T-helper 2 cell treated with Interferon-gamma antibody and Interleukin-4, amounts not matched to agents 5 μg/mL and 100 μg/mL, for 36 hours (primary cell): Measurements from ENCODE around the gene DNASE2B.
"Not testable (repeated sequence)": the region's sequence is repeated elsewhere in the genome, so short reads cannot be mapped to it uniquely, and the experiment has no call there.

Experiments used
- DNase-seq: peaks from one replicate; pipeline ENCODE4 v3.0.0; 2021; ENCODE audit warnings: low spot score
- H3K27ac Mint-ChIP-seq: one replicate; pipeline ENCODE4 v1.8.0; 2021; ENCODE audit warnings: mild to moderate bottlenecking, mixed read lengths
- H3K27me3 Mint-ChIP-seq: one replicate; pipeline ENCODE4 v1.8.0; 2021; ENCODE audit warnings: low read depth, mixed read lengths
- H3K36me3 Mint-ChIP-seq: one replicate; pipeline ENCODE4 v1.8.0; 2021; ENCODE audit warnings: low read depth, mixed read lengths
- H3K4me1 Mint-ChIP-seq: one replicate; pipeline ENCODE4 v1.8.0; 2021; ENCODE audit warnings: low read depth, mixed read lengths
- H3K4me3 Mint-ChIP-seq: one replicate; pipeline ENCODE4 v1.8.0; 2022; ENCODE audit warnings: mild to moderate bottlenecking, moderate library complexity, mixed read lengths
- H3K9me3 Mint-ChIP-seq: one replicate; pipeline ENCODE4 v1.8.0; 2021; ENCODE audit warnings: mixed read lengths

DNASE2B gene

DNA sequence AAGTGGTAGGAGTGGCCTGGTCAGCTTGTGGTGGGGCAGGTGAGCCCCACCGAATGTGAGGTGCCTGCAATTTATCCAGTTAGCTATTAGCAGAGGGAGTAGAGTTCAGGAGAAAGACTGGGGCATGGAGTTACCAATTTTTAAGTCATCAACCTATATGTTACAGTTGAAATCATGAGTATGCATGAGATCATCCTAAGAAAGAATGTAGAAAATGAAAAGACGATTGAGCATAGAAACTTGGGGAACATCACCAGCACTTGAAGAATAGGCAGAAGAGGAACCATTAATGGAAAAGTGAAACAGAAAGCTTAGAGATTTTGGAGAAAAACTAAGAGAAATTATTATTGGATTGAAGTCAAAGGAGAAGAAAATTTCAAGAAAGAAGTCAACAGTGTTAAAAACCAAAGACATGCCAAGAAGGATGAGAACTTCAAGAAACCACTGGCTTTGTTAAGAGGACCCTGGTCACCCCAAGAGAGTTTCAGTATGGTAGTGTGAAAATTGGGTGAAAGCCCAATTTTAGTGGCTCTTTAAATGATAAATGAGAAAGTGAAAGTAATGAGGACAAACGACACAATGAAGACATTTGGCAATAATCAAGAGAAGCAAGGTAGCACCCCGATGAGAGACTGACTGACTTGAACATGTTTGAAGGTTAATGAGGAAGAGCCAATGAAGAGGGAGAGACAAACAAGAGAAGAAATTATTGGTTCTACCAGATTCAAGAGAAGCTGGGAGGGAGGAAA lies 36.7 kb downstream of the DNASE2B start:
- H3K36me3 Mint-ChIP-seq = no peaks in the 10 kb centered on the region
- peaks cover 5% of the 10 kb centered on the region for H3K4me1 Mint-ChIP-seq
- H3K9me3 Mint-ChIP-seq = peaks cover 5% of the 10 kb centered on the region
- H3K4me3 Mint-ChIP-seq = no peak overlapping the region
- H3K27ac Mint-ChIP-seq = no peak overlapping the region
- no peak for DNase-seq
- peaks cover 3% of the 10 kb centered on the region for H3K27me3 Mint-ChIP-seq

DNA sequence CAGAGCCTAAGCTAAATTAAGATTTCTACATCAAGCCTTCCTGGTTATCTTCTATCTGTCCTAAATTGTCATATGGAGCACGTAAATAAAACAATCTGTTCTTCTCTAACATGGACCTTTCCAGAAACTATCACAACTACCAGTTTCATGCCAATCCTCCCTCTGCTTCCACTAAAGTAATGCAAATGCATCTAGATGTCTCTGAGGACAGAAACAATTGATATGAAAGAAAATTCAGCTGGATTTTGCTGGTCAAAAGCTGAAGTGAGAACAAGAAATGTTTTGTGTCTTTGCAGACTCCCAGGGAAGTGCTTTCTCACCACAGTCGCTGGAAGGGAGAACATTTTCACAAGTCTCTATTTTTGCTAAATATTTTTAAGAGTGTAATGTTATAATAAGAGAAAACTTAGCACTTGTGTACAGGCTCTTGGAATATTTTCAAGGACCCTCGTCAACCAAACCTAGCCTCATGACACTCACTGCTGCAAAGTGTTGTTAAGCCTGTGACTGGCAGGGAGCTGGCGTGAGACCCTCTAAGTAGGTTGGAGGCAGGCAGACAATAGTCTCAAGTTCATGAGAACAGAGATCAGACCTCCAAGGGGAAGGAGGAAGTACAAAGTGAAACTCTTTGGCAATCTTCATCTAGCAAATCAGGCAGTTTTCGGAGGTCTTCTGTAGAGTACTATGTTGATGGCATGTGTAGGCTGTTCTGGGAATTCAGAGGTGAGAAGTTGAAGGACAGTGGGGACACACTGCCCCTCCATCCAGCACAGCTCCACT lies 38.8 kb downstream of the DNASE2B start:
- Mint-ChIP-seq H3K9me3 (no peaks in the 10 kb centered on the region), H3K27ac (no peak overlapping the region), H3K4me3 (no peak overlapping the region), H3K27me3 (peaks cover 4% of the 10 kb centered on the region), H3K4me1 (peaks cover 10% of the 10 kb centered on the region), H3K36me3 (no peaks in the 10 kb centered on the region)
- no peak for DNase-seq

DNA sequence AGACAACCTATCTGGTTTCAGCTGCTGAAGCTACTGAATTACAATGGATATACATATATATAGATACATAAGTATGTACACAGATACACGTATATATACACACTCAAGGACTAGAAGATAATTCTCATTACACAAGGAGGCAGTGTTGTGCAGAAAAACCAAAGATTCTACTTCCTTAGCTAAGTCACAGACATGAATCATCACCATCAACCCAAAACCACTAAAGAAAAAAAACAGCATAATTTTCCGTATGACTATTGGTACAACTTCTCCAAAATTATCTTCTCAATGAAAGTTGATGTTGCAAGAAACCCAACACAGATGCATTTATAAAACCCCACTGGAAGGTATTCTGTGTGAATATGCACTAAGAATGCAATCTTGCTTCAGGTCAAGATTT lies 44.0 kb downstream of the DNASE2B start:
- peaks cover 17% of the 10 kb centered on the region for H3K4me1 Mint-ChIP-seq
- no peaks in the 10 kb centered on the region for H3K36me3 Mint-ChIP-seq
- peaks cover 16% of the 10 kb centered on the region for H3K27me3 Mint-ChIP-seq
- H3K27ac Mint-ChIP-seq = peak overlapping the region; percentile 76
- H3K9me3 Mint-ChIP-seq = peaks cover 9% of the 10 kb centered on the region
- DNase-seq = no peak
- peak overlapping the region; percentile 22 for H3K4me3 Mint-ChIP-seq

DNA sequence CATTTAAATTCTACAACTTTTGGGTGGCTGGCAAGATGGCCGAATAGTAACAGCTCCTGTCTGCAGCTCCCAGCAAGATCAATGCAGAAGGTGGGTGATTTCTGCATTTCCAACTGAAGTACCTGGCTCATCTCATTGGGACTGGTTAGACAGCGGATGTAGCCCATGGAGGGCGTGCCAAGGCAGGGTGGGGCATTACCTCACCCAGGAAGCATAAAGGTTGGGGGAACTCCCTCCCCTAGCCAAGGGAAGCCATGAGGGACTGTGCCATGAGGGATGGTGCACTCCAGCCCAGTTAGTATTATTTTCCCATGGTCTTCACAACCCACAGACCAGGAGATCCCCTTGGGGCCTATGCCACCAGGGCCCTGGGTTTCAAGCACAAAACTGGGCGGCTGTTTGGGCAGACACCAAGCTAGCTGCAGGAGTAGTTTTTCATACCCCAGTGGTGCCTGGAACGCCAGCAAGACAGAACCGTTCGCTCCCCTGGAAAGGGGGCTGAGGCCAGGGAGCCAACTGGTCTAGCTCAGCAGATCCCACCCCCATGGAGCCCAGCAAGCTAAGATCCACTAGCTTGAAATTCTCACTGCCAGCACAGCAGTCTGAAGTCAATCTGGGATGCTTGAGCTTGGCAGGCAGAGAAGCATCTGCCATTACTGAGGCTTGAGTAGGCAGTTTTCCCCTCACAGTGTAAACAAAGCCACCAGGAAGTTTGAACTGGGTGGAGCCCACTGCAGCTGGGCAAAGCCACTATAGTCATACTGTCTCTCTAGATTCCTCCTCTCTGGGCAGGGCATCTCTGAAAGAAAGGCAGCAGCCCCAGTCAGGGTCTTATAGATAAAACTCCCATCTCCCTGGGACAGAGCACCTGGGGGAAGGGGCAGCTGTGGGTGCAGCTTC lies 44.7 kb downstream of the DNASE2B start:
- H3K36me3 Mint-ChIP-seq, H3K9me3 Mint-ChIP-seq, DNase-seq: not testable (repeated sequence)
- Mint-ChIP-seq H3K4me3 (peak overlapping the region; percentile 22), H3K4me1 (peaks cover 17% of the 10 kb centered on the region), H3K27ac (peak overlapping the region; percentile 76), H3K27me3 (peaks cover 16% of the 10 kb centered on the region)

DNA sequence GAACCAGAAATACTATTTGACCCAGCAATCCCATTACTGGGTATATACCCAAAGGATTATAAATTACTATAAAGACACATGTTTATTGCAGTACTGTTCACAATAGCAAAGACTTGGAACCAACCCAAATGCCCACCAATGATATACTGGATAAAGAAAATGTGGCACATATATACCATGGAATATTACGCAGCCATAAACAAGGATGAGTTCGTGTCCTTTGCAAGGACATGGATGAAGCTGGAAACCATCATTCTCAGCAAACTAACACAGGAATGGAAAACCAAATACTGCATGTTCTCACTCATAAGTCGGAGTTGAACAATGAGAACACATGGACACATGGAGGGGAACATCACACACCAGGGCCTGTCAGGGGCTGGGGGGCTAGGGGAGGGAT lies 50.4 kb downstream of the DNASE2B start:
- not testable (repeated sequence) for DNase-seq, H3K4me3 Mint-ChIP-seq, H3K9me3 Mint-ChIP-seq, H3K4me1 Mint-ChIP-seq, H3K27ac Mint-ChIP-seq, H3K36me3 Mint-ChIP-seq
- peaks cover 20% of the 10 kb centered on the region for H3K27me3 Mint-ChIP-seq

DNA sequence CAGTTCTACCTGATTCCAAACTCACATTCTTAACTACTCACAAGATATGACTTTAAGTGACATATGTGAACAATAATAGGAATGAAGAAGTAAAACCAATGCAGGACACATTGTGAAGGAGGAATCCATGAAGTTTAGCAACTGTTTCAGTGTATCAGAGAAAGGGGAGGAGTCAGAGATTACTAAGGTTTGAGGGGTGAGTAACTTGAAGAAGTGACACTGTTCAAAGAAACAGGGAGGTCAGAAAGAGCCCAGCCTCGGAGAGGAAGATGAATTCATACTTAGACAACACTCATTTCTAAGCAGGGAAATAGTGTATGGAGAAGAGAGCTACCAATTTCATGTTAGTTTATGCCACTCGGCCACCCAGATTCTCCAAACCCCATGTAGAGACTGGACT lies 52.6 kb downstream of the DNASE2B start:
- Mint-ChIP-seq H3K36me3 (no peaks in the 10 kb centered on the region), H3K27me3 (peaks cover 32% of the 10 kb centered on the region), H3K4me3 (no peak overlapping the region), H3K4me1 (no peaks in the 10 kb centered on the region), H3K9me3 (peaks cover 4% of the 10 kb centered on the region), H3K27ac (no peak overlapping the region)
- DNase-seq = no peak

DNA sequence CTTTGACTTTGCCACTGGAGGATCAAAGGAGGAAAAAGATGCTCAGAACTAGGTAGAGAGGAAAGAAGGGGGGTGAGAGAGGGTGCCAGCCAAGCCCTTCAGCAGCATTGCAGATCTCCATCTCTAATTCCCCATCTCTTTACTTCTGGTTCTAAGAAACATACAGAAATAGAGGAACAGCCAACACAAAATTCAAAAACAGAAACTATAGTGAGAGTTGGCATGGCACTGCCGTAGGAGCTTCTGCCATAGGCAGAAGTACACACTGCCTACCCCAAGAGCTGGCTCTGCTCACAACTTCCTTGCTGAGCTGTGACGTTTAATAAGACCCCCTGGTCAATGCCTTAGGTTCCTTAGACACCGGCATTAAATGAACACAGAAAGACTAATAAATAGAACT lies 54.2 kb downstream of the DNASE2B start:
- Mint-ChIP-seq H3K9me3 (no peaks in the 10 kb centered on the region), H3K27ac (no peak overlapping the region), H3K4me1 (no peaks in the 10 kb centered on the region)

DNA sequence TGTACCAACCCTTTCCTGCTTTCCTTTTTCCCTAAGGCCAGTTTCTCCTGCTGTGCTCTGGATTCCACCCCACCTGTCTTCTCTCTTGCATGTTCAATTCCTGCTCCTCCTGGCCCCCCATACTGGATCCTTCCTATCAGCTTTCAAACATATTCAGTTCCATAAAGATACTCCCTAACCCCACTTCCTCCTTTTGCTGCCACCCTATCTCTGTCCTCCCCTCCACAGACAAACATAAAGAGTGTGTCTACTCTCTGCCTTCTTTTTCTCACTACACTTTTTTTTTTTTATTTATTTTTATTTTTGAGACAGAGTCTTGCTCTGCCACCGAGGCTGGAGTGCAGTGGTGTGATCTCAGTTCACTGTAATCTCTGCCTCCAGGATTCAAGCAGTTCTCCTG lies 63.8 kb downstream of the DNASE2B start:
- H3K27me3 Mint-ChIP-seq = peaks cover 46% of the 10 kb centered on the region

More for the DNA sequence above, 54.2 kb downstream of the DNASE2B start:
- no peak for DNase-seq
- Mint-ChIP-seq H3K27me3 (peaks cover 33% of the 10 kb centered on the region), H3K36me3 (no peaks in the 10 kb centered on the region), H3K4me3 (no peak overlapping the region)

More for the DNA sequence above, 63.8 kb downstream of the DNASE2B start:
- Mint-ChIP-seq H3K36me3 (no peaks in the 10 kb centered on the region), H3K4me1 (no peaks in the 10 kb centered on the region), H3K4me3 (no peak overlapping the region), H3K27ac (no peak overlapping the region), H3K9me3 (no peaks in the 10 kb centered on the region)
- DNase-seq = no peak
